Activated T-cell treated with anti-CD3 and anti-CD28 coated beads, Interleukin-2, amount 50 U/mL, for 4 hours (primary cell): ENCODE results near the gene CORT. TPM values are rescaled to one million over a fixed set of nuclear protein-coding genes. Genes with fewer than 3 reads are reported as not detected.

Source experiments
- ATAC-seq, 2 donors: fragments of 200-7000 bp; cut with Tn5 transposase; one replicate each; pipeline ENCODE4 v1.10.0; 2021
- DNase-seq: peaks from one replicate; pipeline ENCODE4 v3.0.0-alpha.2; 2020
- H3K27me3 Mint-ChIP-seq: one replicate; pipeline ENCODE4 v1.8.0; 2021; ENCODE audit warnings: low read depth, mixed read lengths
- H3K36me3 Mint-ChIP-seq: one replicate; pipeline ENCODE4 v1.8.0; 2022; ENCODE audit warnings: mixed read lengths; ENCODE audit not compliant: insufficient read depth
- H3K4me1 Mint-ChIP-seq: one replicate; pipeline ENCODE4 v1.8.0; 2021; ENCODE audit warnings: low read depth, mixed read lengths
- H3K4me3 Mint-ChIP-seq: one replicate; pipeline ENCODE4 v1.8.0; 2021; ENCODE audit warnings: mild to moderate bottlenecking, moderate library complexity, mixed read lengths
- H3K9me3 Mint-ChIP-seq: one replicate; pipeline ENCODE4 v1.8.0; 2021; ENCODE audit warnings: mixed read lengths
- total RNA-seq, 3 donors: library from RNA; stranded (reverse); gene quantifications; one replicate each; pipeline ENCODE4 v1.2.1, GENCODE V29; 2021

The CORT gene
- total RNA-seq, 3 donors from 2014 or later = 0.32 TPM; not detected in 2

- Mint-ChIP-seq H3K4me3 (peak within 1 kb of the TSS; percentile 91), H3K27me3 (no peaks in the 10 kb centered on the region), H3K36me3 (no peaks in the 10 kb centered on the region), H3K4me1 (peaks cover 16% of the 10 kb centered on the region), H3K9me3 (no peaks in the 10 kb centered on the region)
- DNase-seq (peak; percentile 89), ATAC-seq (peak; percentile 87 to 89)
Measured at GRCh38 chr1:10430216-10431069, 19.4 kb upstream of the CORT start, which contains the start of gene CENPS. Gene CENPS (plus strand): TSS chr1:10430433. CDS start chr1:10430518, 85 bp downstream.

- H3K36me3 Mint-ChIP-seq = no peaks in the 10 kb centered on the region
- H3K4me3 Mint-ChIP-seq = peak overlapping the region; percentile 91
- no peaks in the 10 kb centered on the region for H3K27me3 Mint-ChIP-seq
- peaks cover 16% of the 10 kb centered on the region for H3K4me1 Mint-ChIP-seq
- no peaks in the 10 kb centered on the region for H3K9me3 Mint-ChIP-seq
- ATAC-seq (peak; percentile 2 to 9), DNase-seq (no peak)
Measured at GRCh38 chr1:10431070-10431730, 18.6 kb upstream of the CORT start.

GRCh38 chr1:10432910-10433700 lies 16.7 kb upstream of the CORT start:
- no peak overlapping the region for H3K4me3 Mint-ChIP-seq
- H3K9me3 Mint-ChIP-seq = no peaks in the 10 kb centered on the region
- H3K4me1 Mint-ChIP-seq = peaks cover 14% of the 10 kb centered on the region

GRCh38 chr1:10433790-10434189 lies 16.0 kb upstream of the CORT start:
- no peaks in the 10 kb centered on the region for H3K9me3 Mint-ChIP-seq
- H3K4me3 Mint-ChIP-seq = no peak overlapping the region
- peaks cover 14% of the 10 kb centered on the region for H3K4me1 Mint-ChIP-seq
- H3K27me3 Mint-ChIP-seq = no peaks in the 10 kb centered on the region
- ATAC-seq (no peak), DNase-seq (no peak)
- no peaks in the 10 kb centered on the region for H3K36me3 Mint-ChIP-seq

More at GRCh38 chr1:10432910-10433700, 16.7 kb upstream of the CORT start:
- no peak for DNase-seq
- H3K36me3 Mint-ChIP-seq = no peaks in the 10 kb centered on the region
- no peaks in the 10 kb centered on the region for H3K27me3 Mint-ChIP-seq
- ATAC-seq = no peak

GRCh38 chr1:10434590-10434989 lies 15.2 kb upstream of the CORT start:
- Mint-ChIP-seq H3K27me3 (no peaks in the 10 kb centered on the region), H3K9me3 (no peaks in the 10 kb centered on the region), H3K4me1 (peaks cover 13% of the 10 kb centered on the region), H3K4me3 (no peak overlapping the region), H3K36me3 (no peaks in the 10 kb centered on the region)
- DNase-seq (no peak), ATAC-seq (no peak)

GRCh38 chr1:10437052-10437451 lies 12.8 kb upstream of the CORT start:
- no peak for DNase-seq
- H3K27me3 Mint-ChIP-seq = no peaks in the 10 kb centered on the region
- no peaks in the 10 kb centered on the region for H3K9me3 Mint-ChIP-seq
- H3K36me3 Mint-ChIP-seq = no peaks in the 10 kb centered on the region
- H3K4me3 Mint-ChIP-seq = no peak overlapping the region
- no peaks in the 10 kb centered on the region for H3K4me1 Mint-ChIP-seq
- no peak for ATAC-seq

GRCh38 chr1:10438677-10439163 lies 11.1 kb upstream of the CORT start:
- no peaks in the 10 kb centered on the region for H3K36me3 Mint-ChIP-seq
- no peak for DNase-seq
- no peaks in the 10 kb centered on the region for H3K9me3 Mint-ChIP-seq
- no peak overlapping the region for H3K4me3 Mint-ChIP-seq
- H3K4me1 Mint-ChIP-seq = no peaks in the 10 kb centered on the region
- H3K27me3 Mint-ChIP-seq = no peaks in the 10 kb centered on the region
- ATAC-seq = no peak

GRCh38 chr1:10440305-10440704 lies 9.5 kb upstream of the CORT start:
- H3K9me3 Mint-ChIP-seq = no peaks in the 10 kb centered on the region
- DNase-seq (no peak), ATAC-seq (no peak)
- H3K4me1 Mint-ChIP-seq = no peaks in the 10 kb centered on the region
- H3K4me3 Mint-ChIP-seq = no peak overlapping the region
- H3K36me3 Mint-ChIP-seq = no peaks in the 10 kb centered on the region
- H3K27me3 Mint-ChIP-seq = no peaks in the 10 kb centered on the region

- Mint-ChIP-seq H3K36me3 (no peaks in the 10 kb centered on the region), H3K4me1 (no peaks in the 10 kb centered on the region), H3K9me3 (no peaks in the 10 kb centered on the region), H3K27me3 (no peaks in the 10 kb centered on the region), H3K4me3 (no peak overlapping the region)
- DNase-seq (no peak), ATAC-seq (no peak)
Measured at GRCh38 chr1:10440794-10441193, 9.0 kb upstream of the CORT start.

- Mint-ChIP-seq H3K9me3 (no peaks in the 10 kb centered on the region), H3K4me3 (no peak overlapping the region), H3K4me1 (no peaks in the 10 kb centered on the region), H3K27me3 (no peaks in the 10 kb centered on the region), H3K36me3 (peaks cover 2% of the 10 kb centered on the region)
- ATAC-seq (no peak), DNase-seq (no peak)
Measured at GRCh38 chr1:10444248-10444647, 5.6 kb upstream of the CORT start.

GRCh38 chr1:10444795-10445397 lies 4.9 kb upstream of the CORT start:
- peak in 1 of 2 donors; percentile 43 for ATAC-seq
- DNase-seq = no peak
- no peaks in the 10 kb centered on the region for H3K27me3 Mint-ChIP-seq
- peaks cover 2% of the 10 kb centered on the region for H3K36me3 Mint-ChIP-seq
- H3K4me1 Mint-ChIP-seq = no peaks in the 10 kb centered on the region
- no peaks in the 10 kb centered on the region for H3K9me3 Mint-ChIP-seq
- H3K4me3 Mint-ChIP-seq = no peak overlapping the region

- Mint-ChIP-seq H3K4me3 (no peak overlapping the region), H3K9me3 (no peaks in the 10 kb centered on the region), H3K4me1 (no peaks in the 10 kb centered on the region), H3K36me3 (peaks cover 2% of the 10 kb centered on the region), H3K27me3 (no peaks in the 10 kb centered on the region)
- ATAC-seq = no peak
- DNase-seq = no peak
Measured at GRCh38 chr1:10446790-10447422, 2.9 kb upstream of the CORT start.

- DNase-seq (no peak), ATAC-seq (no peak)
- peaks cover 2% of the 10 kb centered on the region for H3K36me3 Mint-ChIP-seq
- H3K27me3 Mint-ChIP-seq = no peaks in the 10 kb centered on the region
- no peaks in the 10 kb centered on the region for H3K4me1 Mint-ChIP-seq
- no peak overlapping the region for H3K4me3 Mint-ChIP-seq
- no peaks in the 10 kb centered on the region for H3K9me3 Mint-ChIP-seq
Measured at GRCh38 chr1:10450156-10450814, 454 bp downstream of the CORT start.
